ENCODE measurements around the gene ACCS. TPM values are rescaled to one million over a fixed set of nuclear protein-coding genes. Genes with fewer than 3 reads are reported as not detected.

The ACCS gene
- total and polyA plus RNA-seq, 9 of the 15 experiments (the other 6 are each of a cell fraction or from before 2014, with no cell fraction given) = 4.2 to 25.9 (median 16.3) TPM

DNA sequence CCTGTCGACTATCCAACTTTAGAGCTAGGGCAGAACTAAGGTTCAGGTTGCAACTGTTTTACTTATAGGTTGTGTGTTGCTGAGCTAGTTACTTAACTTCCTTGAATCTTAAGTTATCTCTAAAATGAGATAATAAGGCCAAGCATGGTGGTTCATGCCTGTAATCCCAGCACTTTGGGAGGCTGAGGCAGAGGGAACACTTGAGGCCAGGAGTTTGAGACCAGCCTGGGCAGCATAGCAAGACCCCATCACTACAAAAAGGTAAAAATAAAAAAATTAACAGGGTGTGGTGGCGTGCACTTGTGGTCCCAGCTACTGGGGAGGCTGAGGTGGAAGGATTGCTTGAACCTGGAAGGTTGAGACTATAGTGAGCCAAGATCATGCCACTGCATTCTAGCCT, 2.1 kb downstream of the ACCS start:
- intact Hi-C loops (cut with micrococcal nuclease) = loop anchor here (10.0 kb wide), 1 partner anchor 123 kb away; the partner anchor contains the start of gene C11orf96
- no peak for FAIRE-seq

DNA sequence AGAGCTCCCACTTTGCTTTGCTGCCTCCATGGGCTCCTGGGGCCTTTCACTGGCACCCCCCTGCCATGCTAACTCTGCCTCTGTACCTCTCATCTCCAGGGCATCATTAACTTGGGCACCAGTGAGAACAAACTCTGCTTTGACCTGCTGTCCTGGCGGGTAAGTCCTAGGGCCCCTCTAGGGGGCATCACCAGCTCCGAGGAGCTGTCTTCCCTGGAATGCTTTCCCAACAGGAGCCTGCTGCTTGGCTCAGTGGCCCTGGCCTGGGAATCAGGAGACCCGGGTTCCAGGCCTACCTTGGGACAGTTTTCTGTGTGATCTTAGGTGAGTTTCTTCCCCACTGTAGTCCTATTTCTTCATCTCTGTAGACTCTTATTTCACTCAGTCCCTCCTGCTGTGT, 5.1 kb downstream of the ACCS start:
- H3K79me2 ChIP-seq (ENCODE audit: control insufficient read depth, insufficient read depth, low read length) = peaks cover 16% of the 10 kb centered on the region; the same call in 2 of the 3 replicates
- H3K9me3 ChIP-seq (replicated peaks; ENCODE audit: control insufficient read depth, insufficient read depth, low read depth, low read length) = no peaks in the 10 kb centered on the region
- intact Hi-C loops (cut with micrococcal nuclease) (no loop called here), in situ Hi-C loops (cut with MboI) (no loop called here)
- ChIA-PET CTCF (ENCODE audit: low intra/inter-chr PET ratio) (no interaction called here), POLR2A (interaction anchor here (0.6 to 1.4 kb wide), 4 partner anchors 9 to 496 kb away, joined by 3 to 4 read pairs (median 4); no protein-coding TSS in a partner anchor)
- H3K27me3 ChIP-seq (ENCODE audit: control insufficient read depth in 2 of 2, insufficient read depth in 2 of 2, low read length in 2 of 2) = no peaks in the 10 kb centered on the region
- no peak for ATAC-seq
- 53% methylated on average over 3 of the region's 3 CpGs for WGBS (ENCODE audit: insufficient coverage, low coverage, missing lambda C conversion rate)
- no peak overlapping the region for H2AFZ ChIP-seq (ENCODE audit: low read depth, low read length)
- no peak overlapping the region for H3K4me2 ChIP-seq (ENCODE audit: insufficient read depth, low read length)
- FAIRE-seq = no peak
- H3K9me1 ChIP-seq (ENCODE audit: control insufficient read depth, insufficient read depth, low read length) = no peaks in the 10 kb centered on the region
- no peak overlapping the region for H3K4me3 ChIP-seq
- no peak overlapping the region for H3K27ac ChIP-seq (ENCODE audit: extremely low read depth, low read depth, low read length)
- H3K9ac ChIP-seq (ENCODE audit: insufficient read depth in 1 of 2, low read depth in 2 of 2, low read length in 2 of 2) = no peak overlapping the region; a peak in 1 of 4 replicates
- H3K36me3 ChIP-seq (ENCODE audit: control insufficient read depth, insufficient read depth, low read length) = peaks cover 53% of the 10 kb centered on the region
- H3K4me1 ChIP-seq (replicated peaks in 1 of 2; ENCODE audit: control insufficient read depth in 2 of 2, insufficient read depth in 2 of 2, low read length in 2 of 2) = peaks cover 5 to 15% of the 10 kb centered on the region in 2 experiments; a peak in 4 of 5 replicates
- H4K20me1 ChIP-seq (replicated peaks; ENCODE audit: control insufficient read depth, insufficient read depth, low read length) = no peaks in the 10 kb centered on the region
- no peak for DNase-seq (ENCODE audit: extremely low read depth in 1 of 4, low spot score in 3 of 4)
- no TSS peak for BruUV-seq (replicated peaks)
- TF ChIP-seq, protein P1, sequence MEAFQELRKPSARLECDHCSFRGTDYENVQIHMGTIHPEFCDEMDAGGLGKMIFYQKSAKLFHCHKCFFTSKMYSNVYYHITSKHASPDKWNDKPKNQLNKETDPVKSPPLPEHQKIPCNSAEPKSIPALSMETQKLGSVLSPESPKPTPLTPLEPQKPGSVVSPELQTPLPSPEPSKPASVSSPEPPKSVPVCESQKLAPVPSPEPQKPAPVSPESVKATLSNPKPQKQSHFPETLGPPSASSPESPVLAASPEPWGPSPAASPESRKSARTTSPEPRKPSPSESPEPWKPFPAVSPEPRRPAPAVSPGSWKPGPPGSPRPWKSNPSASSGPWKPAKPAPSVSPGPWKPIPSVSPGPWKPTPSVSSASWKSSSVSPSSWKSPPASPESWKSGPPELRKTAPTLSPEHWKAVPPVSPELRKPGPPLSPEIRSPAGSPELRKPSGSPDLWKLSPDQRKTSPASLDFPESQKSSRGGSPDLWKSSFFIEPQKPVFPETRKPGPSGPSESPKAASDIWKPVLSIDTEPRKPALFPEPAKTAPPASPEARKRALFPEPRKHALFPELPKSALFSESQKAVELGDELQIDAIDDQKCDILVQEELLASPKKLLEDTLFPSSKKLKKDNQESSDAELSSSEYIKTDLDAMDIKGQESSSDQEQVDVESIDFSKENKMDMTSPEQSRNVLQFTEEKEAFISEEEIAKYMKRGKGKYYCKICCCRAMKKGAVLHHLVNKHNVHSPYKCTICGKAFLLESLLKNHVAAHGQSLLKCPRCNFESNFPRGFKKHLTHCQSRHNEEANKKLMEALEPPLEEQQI (IDR thresholded peaks at IDR 0.05) = no peak
- TF ChIP-seq SMARCE1 (IDR thresholded peaks at IDR 0.05) (no peak), SUPT5H (IDR thresholded peaks at IDR 0.05) (no peak), ETV1 (tag; conservative IDR thresholded peaks at IDR 0.05; ENCODE audit: low read depth) (no peak), HNRNPH1 (optimal IDR thresholded peaks at IDR 0.05; ENCODE audit: low read depth, low read length) (no peak), STAT5B (CRISPR knock-in tag; IDR thresholded peaks at IDR 0.05) (no peak), RBM17 (IDR thresholded peaks at IDR 0.05; ENCODE audit: borderline replicate concordance, low read depth, low read length) (no peak)
- TF ChIP-seq, protein P2, sequence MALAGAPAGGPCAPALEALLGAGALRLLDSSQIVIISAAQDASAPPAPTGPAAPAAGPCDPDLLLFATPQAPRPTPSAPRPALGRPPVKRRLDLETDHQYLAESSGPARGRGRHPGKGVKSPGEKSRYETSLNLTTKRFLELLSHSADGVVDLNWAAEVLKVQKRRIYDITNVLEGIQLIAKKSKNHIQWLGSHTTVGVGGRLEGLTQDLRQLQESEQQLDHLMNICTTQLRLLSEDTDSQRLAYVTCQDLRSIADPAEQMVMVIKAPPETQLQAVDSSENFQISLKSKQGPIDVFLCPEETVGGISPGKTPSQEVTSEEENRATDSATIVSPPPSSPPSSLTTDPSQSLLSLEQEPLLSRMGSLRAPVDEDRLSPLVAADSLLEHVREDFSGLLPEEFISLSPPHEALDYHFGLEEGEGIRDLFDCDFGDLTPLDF (CRISPR knock-in tag; IDR thresholded peaks at IDR 0.05) = no peak

More for the DNA sequence above, 2.1 kb downstream of the ACCS start:
- no peaks in the 10 kb centered on the region for H3K9me1 ChIP-seq (ENCODE audit: control insufficient read depth, insufficient read depth, low read length)
- BruUV-seq (replicated peaks) = no TSS peak
- TF ChIP-seq BCOR (IDR thresholded peaks at IDR 0.05) = 0 out of 2 replicates have a peak, but pooled peaks have one; percentile 32
- TF ChIP-seq ZNF121 (CRISPR knock-in tag; conservative IDR thresholded peaks at IDR 0.05) = peak; percentile 79
- TF ChIP-seq, protein P3, sequence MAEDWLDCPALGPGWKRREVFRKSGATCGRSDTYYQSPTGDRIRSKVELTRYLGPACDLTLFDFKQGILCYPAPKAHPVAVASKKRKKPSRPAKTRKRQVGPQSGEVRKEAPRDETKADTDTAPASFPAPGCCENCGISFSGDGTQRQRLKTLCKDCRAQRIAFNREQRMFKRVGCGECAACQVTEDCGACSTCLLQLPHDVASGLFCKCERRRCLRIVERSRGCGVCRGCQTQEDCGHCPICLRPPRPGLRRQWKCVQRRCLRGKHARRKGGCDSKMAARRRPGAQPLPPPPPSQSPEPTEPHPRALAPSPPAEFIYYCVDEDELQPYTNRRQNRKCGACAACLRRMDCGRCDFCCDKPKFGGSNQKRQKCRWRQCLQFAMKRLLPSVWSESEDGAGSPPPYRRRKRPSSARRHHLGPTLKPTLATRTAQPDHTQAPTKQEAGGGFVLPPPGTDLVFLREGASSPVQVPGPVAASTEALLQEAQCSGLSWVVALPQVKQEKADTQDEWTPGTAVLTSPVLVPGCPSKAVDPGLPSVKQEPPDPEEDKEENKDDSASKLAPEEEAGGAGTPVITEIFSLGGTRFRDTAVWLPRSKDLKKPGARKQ (CRISPR knock-in tag; IDR thresholded peaks at IDR 0.05) = no peak
- H3K9me3 ChIP-seq (replicated peaks; ENCODE audit: control insufficient read depth, insufficient read depth, low read depth, low read length) = no peaks in the 10 kb centered on the region
- DNase-seq (ENCODE audit: extremely low read depth in 1 of 4, low spot score in 3 of 4) = no peak
- no peak for ATAC-seq
- no peak overlapping the region for H3K4me3 ChIP-seq
- CTCF ChIA-PET (ENCODE audit: low intra/inter-chr PET ratio) = no interaction called here
- H3K27ac ChIP-seq (ENCODE audit: extremely low read depth, low read depth, low read length) = no peak overlapping the region
- WGBS (ENCODE audit: insufficient coverage, low coverage, missing lambda C conversion rate) = 100% methylated on average over 1 of the region's 2 CpGs
- peaks cover 35% of the 10 kb centered on the region for H3K36me3 ChIP-seq (ENCODE audit: control insufficient read depth, insufficient read depth, low read length)
- POLR2A ChIA-PET = interaction anchor here (0.9 to 1.4 kb wide), 2 partner anchors 10 to 17 kb away, joined by 3 read pairs; no protein-coding TSS in a partner anchor
- no peaks in the 10 kb centered on the region for H4K20me1 ChIP-seq (replicated peaks; ENCODE audit: control insufficient read depth, insufficient read depth, low read length)
- H3K9ac ChIP-seq (ENCODE audit: insufficient read depth in 1 of 2, low read depth in 2 of 2, low read length in 2 of 2) = no peak overlapping the region
- H2AFZ ChIP-seq (ENCODE audit: low read depth, low read length) = no peak overlapping the region
- no peak overlapping the region for H3K4me2 ChIP-seq (ENCODE audit: insufficient read depth, low read length)
- H3K79me2 ChIP-seq (ENCODE audit: control insufficient read depth, insufficient read depth, low read length) = peaks cover 16% of the 10 kb centered on the region; the same call in 2 of the 3 replicates
- H3K27me3 ChIP-seq (ENCODE audit: control insufficient read depth in 2 of 2, insufficient read depth in 2 of 2, low read length in 2 of 2) = no peaks in the 10 kb centered on the region
- in situ Hi-C loops (cut with MboI) = no loop called here
- peaks cover 10 to 22% of the 10 kb centered on the region in 2 experiments; a peak in 4 of 5 replicates for H3K4me1 ChIP-seq (replicated peaks in 1 of 2; ENCODE audit: control insufficient read depth in 2 of 2, insufficient read depth in 2 of 2, low read length in 2 of 2)
